Measurements from ENCODE around the gene GPR39.

DNA sequence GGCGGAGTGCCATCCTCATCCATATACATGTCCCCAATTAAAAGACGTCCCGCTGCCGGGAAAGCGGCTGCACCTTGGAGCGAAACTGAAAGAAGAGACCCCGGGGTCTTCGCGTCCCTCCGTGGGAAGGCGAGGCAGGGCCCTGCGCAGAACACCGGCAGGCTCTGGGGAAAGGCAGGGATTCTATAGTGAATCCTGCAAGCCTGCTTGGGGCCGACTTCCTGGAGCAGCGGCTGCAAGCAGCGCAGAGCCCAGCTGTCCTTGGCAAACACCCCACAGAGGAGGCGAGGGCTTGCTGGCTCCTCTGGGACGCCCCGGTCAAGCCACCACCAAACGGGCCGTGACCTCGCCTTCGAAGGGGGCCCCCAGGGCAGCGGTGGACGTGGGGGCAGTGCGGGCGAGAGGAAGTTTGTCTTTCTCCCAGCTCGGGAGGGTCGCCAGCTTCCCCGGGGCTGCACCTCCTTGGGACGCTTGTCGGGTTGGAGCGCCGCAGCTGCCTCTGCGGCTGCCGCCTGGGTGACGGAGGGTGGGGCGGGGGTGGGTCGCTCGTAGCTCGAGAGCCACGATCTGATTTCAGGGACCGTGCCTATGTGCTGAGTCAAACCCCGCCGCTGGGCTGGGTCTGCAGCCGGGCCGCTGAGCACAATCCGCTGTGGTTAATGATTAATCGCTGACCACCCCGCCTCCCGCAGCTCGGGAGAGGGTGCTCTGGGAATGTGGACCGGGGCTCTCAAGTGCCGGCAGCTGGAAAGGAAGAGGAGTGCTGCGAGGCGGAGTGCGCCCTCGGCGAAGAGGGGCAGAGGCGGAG, 486 bp upstream of the GPR39 start:
- TF ChIP-seq, protein P1, sequence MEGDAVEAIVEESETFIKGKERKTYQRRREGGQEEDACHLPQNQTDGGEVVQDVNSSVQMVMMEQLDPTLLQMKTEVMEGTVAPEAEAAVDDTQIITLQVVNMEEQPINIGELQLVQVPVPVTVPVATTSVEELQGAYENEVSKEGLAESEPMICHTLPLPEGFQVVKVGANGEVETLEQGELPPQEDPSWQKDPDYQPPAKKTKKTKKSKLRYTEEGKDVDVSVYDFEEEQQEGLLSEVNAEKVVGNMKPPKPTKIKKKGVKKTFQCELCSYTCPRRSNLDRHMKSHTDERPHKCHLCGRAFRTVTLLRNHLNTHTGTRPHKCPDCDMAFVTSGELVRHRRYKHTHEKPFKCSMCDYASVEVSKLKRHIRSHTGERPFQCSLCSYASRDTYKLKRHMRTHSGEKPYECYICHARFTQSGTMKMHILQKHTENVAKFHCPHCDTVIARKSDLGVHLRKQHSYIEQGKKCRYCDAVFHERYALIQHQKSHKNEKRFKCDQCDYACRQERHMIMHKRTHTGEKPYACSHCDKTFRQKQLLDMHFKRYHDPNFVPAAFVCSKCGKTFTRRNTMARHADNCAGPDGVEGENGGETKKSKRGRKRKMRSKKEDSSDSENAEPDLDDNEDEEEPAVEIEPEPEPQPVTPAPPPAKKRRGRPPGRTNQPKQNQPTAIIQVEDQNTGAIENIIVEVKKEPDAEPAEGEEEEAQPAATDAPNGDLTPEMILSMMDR (IDR thresholded peaks at IDR 0.05) = no peak
- TF ChIP-seq ZFX (IDR thresholded peaks at IDR 0.05; ENCODE audit: borderline replicate concordance) = no peak

Data from 22Rv1 (cell line).